ENCODE measurements around the gene HS3ST6. TPM values are rescaled to one million over a fixed set of nuclear protein-coding genes. Genes with fewer than 3 reads are reported as not detected.

HS3ST6 gene
- total and polyA plus RNA-seq, 3 donors from 2014 or later, result 0.34 to 1.6 (median 0.94) TPM

- Histone ChIP-seq H3K4me1 (no peaks in the 10 kb centered on the region), H3K36me3 (ENCODE audit: low read depth, missing control alignments) (no peaks in the 10 kb centered on the region), H3K27me3 (no peaks in the 10 kb centered on the region), H3K27ac (no peak overlapping the region), H3K9me3 (no peaks in the 10 kb centered on the region), H3K4me3 (no peak overlapping the region)
- TF ChIP-seq POLR2A (IDR thresholded peaks at IDR 0.05) (no peak), CTCF (IDR thresholded peaks at IDR 0.05) (no peak)
- no peak for DNase-seq
- 48 to 61% methylated on average over 6 of the region's 6 CpGs for WGBS, 2 donors
- intact Hi-C loops (cut with DNase I; ENCODE audit: low total_unique reads), result no loop called here
These were observed 43.4 kb downstream of the HS3ST6 start for GRCh38 chr16:1874854-1875253.

- Histone ChIP-seq H3K4me1 (no peaks in the 10 kb centered on the region), H3K27me3 (no peaks in the 10 kb centered on the region), H3K27ac (no peak within 1 kb of the TSS), H3K4me3 (peak within 1 kb of the TSS; percentile 43 to 47), H3K36me3 (ENCODE audit: low read depth, missing control alignments) (no peaks in the 10 kb centered on the region), H3K9me3 (no peaks in the 10 kb centered on the region)
- WGBS, 2 donors, result 2 to 6% methylated on average over 12 to 60 of the region's 68 CpGs
- DNase-seq, result peak; percentile 74
- TF ChIP-seq POLR2A (IDR thresholded peaks at IDR 0.05), result no peak
- TF ChIP-seq CTCF (IDR thresholded peaks at IDR 0.05), result no peak
- intact Hi-C loops (cut with DNase I; ENCODE audit: low total_unique reads), result no loop called here
These were observed 46.1 kb downstream of the HS3ST6 start, which contains the start of gene MEIOB for GRCh38 chr16:1871974-1872635. TSS of gene MEIOB (minus strand) at chr16:1872164. CDS start at chr16:1868175, 3,989 bp downstream.

- DNase-seq, result no peak
- Histone ChIP-seq H3K9me3 (no peaks in the 10 kb centered on the region), H3K27ac (no peak overlapping the region), H3K4me3 (no peak overlapping the region), H3K4me1 (no peaks in the 10 kb centered on the region), H3K36me3 (ENCODE audit: low read depth, missing control alignments) (no peaks in the 10 kb centered on the region), H3K27me3 (no peaks in the 10 kb centered on the region)
- TF ChIP-seq CTCF (IDR thresholded peaks at IDR 0.05) (no peak), POLR2A (IDR thresholded peaks at IDR 0.05) (no peak)
- WGBS, 2 donors, result 47 to 57% methylated on average over 9 of the region's 9 CpGs
- intact Hi-C loops (cut with DNase I; ENCODE audit: low total_unique reads), result no loop called here
These were observed 47.7 kb downstream of the HS3ST6 start for GRCh38 chr16:1870365-1871082.

- no peaks in the 10 kb centered on the region for H3K27me3 ChIP-seq
- H3K9me3 ChIP-seq, result no peaks in the 10 kb centered on the region
- 78 to 81% methylated on average over 6 of the region's 6 CpGs for WGBS, 2 donors
- H3K36me3 ChIP-seq (ENCODE audit: low read depth, missing control alignments), result no peaks in the 10 kb centered on the region
- intact Hi-C loops (cut with DNase I; ENCODE audit: low total_unique reads), result no loop called here
- no peak overlapping the region for H3K27ac ChIP-seq
- TF ChIP-seq CTCF (IDR thresholded peaks at IDR 0.05) (no peak), POLR2A (IDR thresholded peaks at IDR 0.05) (no peak)
- no peak overlapping the region for H3K4me3 ChIP-seq
- H3K4me1 ChIP-seq, result no peaks in the 10 kb centered on the region
- DNase-seq, result no peak
These were observed 52.1 kb downstream of the HS3ST6 start for GRCh38 chr16:1865902-1866690.
